Measurements from ENCODE around the gene CABYR.

The CABYR gene

GRCh38 chr18:24190590-24190989 is 51.7 kb downstream of the CABYR start:
- Histone ChIP-seq H3K23ac (ENCODE audit: low read depth, low read length, poor library complexity) (no peak overlapping the region), H3K4ac (ENCODE audit: low read length) (no peak overlapping the region), H3K9ac (ENCODE audit: low read depth, low read length, poor library complexity) (no peak overlapping the region), H2BK120ac (ENCODE audit: low read depth, low read length) (no peak overlapping the region), H2BK15ac (ENCODE audit: low read length) (no peak overlapping the region), H4K8ac (ENCODE audit: low read depth, low read length) (no peak overlapping the region), H3K14ac (ENCODE audit: low read length) (no peak overlapping the region), H2AK5ac (ENCODE audit: low read depth, low read length) (no peak overlapping the region), H3K9me3 (replicated peaks in 1 of 2; ENCODE audit: control insufficient read depth in 2 of 2, insufficient read depth in 1 of 2, low read depth in 1 of 2, low read length in 2 of 2) (no peaks in the 10 kb centered on the region), H3K36me3 (replicated peaks in 1 of 2; ENCODE audit: control insufficient read depth in 2 of 2, insufficient read depth in 2 of 2, low read length in 2 of 2) (peaks cover 0 to 18% of the 10 kb centered on the region in 2 donors), H3K4me2 (ENCODE audit: insufficient read depth, low read length, poor library complexity, severe bottlenecking) (no peak overlapping the region), H3K79me1 (ENCODE audit: low read depth, low read length) (no peaks in the 10 kb centered on the region), H3K27me3 (ENCODE audit: control insufficient read depth in 3 of 3, insufficient read depth in 3 of 3, low read depth in 1 of 3, low read length in 3 of 3) (no peaks in the 10 kb centered on the region), H2AFZ (ENCODE audit: low read length) (no peak overlapping the region), H3K18ac (ENCODE audit: low read length) (no peak overlapping the region), H2BK5ac (ENCODE audit: low read length) (no peak overlapping the region), H3K27ac (replicated peaks; ENCODE audit: low read length) (no peak overlapping the region), H4K91ac (ENCODE audit: low read depth, low read length, poor library complexity) (no peak overlapping the region), H2BK12ac (ENCODE audit: low read length) (no peak overlapping the region), H3K4me1 (ENCODE audit: control insufficient read depth in 2 of 2, insufficient read depth in 1 of 2, low read depth in 1 of 2, low read length in 2 of 2) (peaks cover 3 to 13% of the 10 kb centered on the region in 2 donors), H3K4me3 (ENCODE audit: low read length in 2 of 2) (no peak overlapping the region)
- no CpG with 5 or more reads among the region's 2 CpGs for WGBS, 2 donors (ENCODE audit: extremely low coverage in 2 of 2, insufficient read length in 2 of 2, insufficient replicate concordance in 1 of 2)
- DNase-seq (ENCODE audit: low spot score) = no peak

- H2BK15ac ChIP-seq (ENCODE audit: low read length) = no peak overlapping the region
- H4K8ac ChIP-seq (ENCODE audit: low read depth, low read length) = no peak overlapping the region
- DNase-seq (ENCODE audit: low spot score) = no peak
- peaks cover 0 to 29% of the 10 kb centered on the region in 2 donors for H3K36me3 ChIP-seq (replicated peaks in 1 of 2; ENCODE audit: control insufficient read depth in 2 of 2, insufficient read depth in 2 of 2, low read length in 2 of 2)
- no CpG with 5 or more reads among the region's 9 CpGs for WGBS, 2 donors (ENCODE audit: extremely low coverage in 2 of 2, insufficient read length in 2 of 2, insufficient replicate concordance in 1 of 2)
- no peak overlapping the region for H3K23ac ChIP-seq (ENCODE audit: low read depth, low read length, poor library complexity)
- H3K9ac ChIP-seq (ENCODE audit: low read depth, low read length, poor library complexity) = no peak overlapping the region
- H3K14ac ChIP-seq (ENCODE audit: low read length) = no peak overlapping the region
- H3K79me1 ChIP-seq (ENCODE audit: low read depth, low read length) = no peaks in the 10 kb centered on the region
- H2AK5ac ChIP-seq (ENCODE audit: low read depth, low read length) = no peak overlapping the region
- no peaks in the 10 kb centered on the region for H3K27me3 ChIP-seq (ENCODE audit: control insufficient read depth in 3 of 3, insufficient read depth in 3 of 3, low read depth in 1 of 3, low read length in 3 of 3)
- H3K4me1 ChIP-seq (ENCODE audit: control insufficient read depth in 2 of 2, insufficient read depth in 1 of 2, low read depth in 1 of 2, low read length in 2 of 2) = peaks cover 0 to 3% of the 10 kb centered on the region in 2 donors
- H2BK120ac ChIP-seq (ENCODE audit: low read depth, low read length) = no peak overlapping the region
- no peak overlapping the region for H3K4me2 ChIP-seq (ENCODE audit: insufficient read depth, low read length, poor library complexity, severe bottlenecking)
- no peak overlapping the region for H2AFZ ChIP-seq (ENCODE audit: low read length)
- no peak overlapping the region for H4K91ac ChIP-seq (ENCODE audit: low read depth, low read length, poor library complexity)
- H3K4ac ChIP-seq (ENCODE audit: low read length) = no peak overlapping the region
- no peaks in the 10 kb centered on the region for H3K9me3 ChIP-seq (replicated peaks in 1 of 2; ENCODE audit: control insufficient read depth in 2 of 2, insufficient read depth in 1 of 2, low read depth in 1 of 2, low read length in 2 of 2)
- H3K18ac ChIP-seq (ENCODE audit: low read length) = no peak overlapping the region
- no peak overlapping the region for H2BK5ac ChIP-seq (ENCODE audit: low read length)
- no peak overlapping the region for H2BK12ac ChIP-seq (ENCODE audit: low read length)
- H3K4me3 ChIP-seq (ENCODE audit: low read length in 2 of 2) = no peak overlapping the region
- no peak overlapping the region for H3K27ac ChIP-seq (replicated peaks; ENCODE audit: low read length)
Measured at GRCh38 chr18:24195296-24196053, 56.6 kb downstream of the CABYR start.

GRCh38 chr18:24196764-24197163 is 57.9 kb downstream of the CABYR start:
- no peaks in the 10 kb centered on the region for H3K79me1 ChIP-seq (ENCODE audit: low read depth, low read length)
- H2BK12ac ChIP-seq (ENCODE audit: low read length) = no peak overlapping the region
- no peak overlapping the region for H3K4ac ChIP-seq (ENCODE audit: low read length)
- H3K9me3 ChIP-seq (replicated peaks in 1 of 2; ENCODE audit: control insufficient read depth in 2 of 2, insufficient read depth in 1 of 2, low read depth in 1 of 2, low read length in 2 of 2) = no peaks in the 10 kb centered on the region
- DNase-seq (ENCODE audit: low spot score) = no peak
- no peak overlapping the region for H3K14ac ChIP-seq (ENCODE audit: low read length)
- H2BK5ac ChIP-seq (ENCODE audit: low read length) = no peak overlapping the region
- H3K4me1 ChIP-seq (ENCODE audit: control insufficient read depth in 2 of 2, insufficient read depth in 1 of 2, low read depth in 1 of 2, low read length in 2 of 2) = peaks cover 2 to 3% of the 10 kb centered on the region in 2 donors
- H2AK5ac ChIP-seq (ENCODE audit: low read depth, low read length) = no peak overlapping the region
- no peak overlapping the region for H3K27ac ChIP-seq (replicated peaks; ENCODE audit: low read length)
- H3K9ac ChIP-seq (ENCODE audit: low read depth, low read length, poor library complexity) = no peak overlapping the region
- H2BK15ac ChIP-seq (ENCODE audit: low read length) = no peak overlapping the region
- no peak overlapping the region for H3K4me3 ChIP-seq (ENCODE audit: low read length in 2 of 2)
- peaks cover 0 to 29% of the 10 kb centered on the region in 2 donors for H3K36me3 ChIP-seq (replicated peaks in 1 of 2; ENCODE audit: control insufficient read depth in 2 of 2, insufficient read depth in 2 of 2, low read length in 2 of 2)
- H4K91ac ChIP-seq (ENCODE audit: low read depth, low read length, poor library complexity) = no peak overlapping the region
- no peak overlapping the region for H2BK120ac ChIP-seq (ENCODE audit: low read depth, low read length)
- WGBS, 2 donors (ENCODE audit: extremely low coverage in 2 of 2, insufficient read length in 2 of 2, insufficient replicate concordance in 1 of 2) = no CpG with 5 or more reads among the region's 4 CpGs
- H3K27me3 ChIP-seq (ENCODE audit: control insufficient read depth in 3 of 3, insufficient read depth in 3 of 3, low read depth in 1 of 3, low read length in 3 of 3) = no peaks in the 10 kb centered on the region
- H3K18ac ChIP-seq (ENCODE audit: low read length) = no peak overlapping the region
- no peak overlapping the region for H2AFZ ChIP-seq (ENCODE audit: low read length)
- no peak overlapping the region for H3K23ac ChIP-seq (ENCODE audit: low read depth, low read length, poor library complexity)
- H4K8ac ChIP-seq (ENCODE audit: low read depth, low read length) = no peak overlapping the region
- H3K4me2 ChIP-seq (ENCODE audit: insufficient read depth, low read length, poor library complexity, severe bottlenecking) = no peak overlapping the region

DNA sequence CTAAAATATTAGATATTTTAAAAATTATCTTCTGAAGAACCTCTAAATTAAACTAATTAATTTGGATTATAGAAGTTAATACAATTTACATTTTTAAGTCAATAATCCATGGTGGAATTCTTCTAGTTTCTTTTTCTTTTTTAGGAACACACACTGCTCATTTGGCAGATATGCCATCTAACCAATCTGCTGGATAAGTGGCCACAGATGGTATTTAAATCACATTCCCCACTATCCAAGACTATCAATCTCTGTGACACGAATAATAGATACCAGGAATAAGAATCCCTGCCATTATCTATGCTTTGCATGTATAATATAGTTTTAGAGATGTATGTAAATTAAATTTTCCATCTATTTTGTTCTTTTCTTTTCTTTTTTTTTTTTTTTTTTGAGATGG is 58.5 kb downstream of the CABYR start:
- Histone ChIP-seq H3K4me1 (ENCODE audit: control insufficient read depth in 2 of 2, insufficient read depth in 1 of 2, low read depth in 1 of 2, low read length in 2 of 2) (peaks cover 0 to 8% of the 10 kb centered on the region in 2 donors), H3K9ac (ENCODE audit: low read depth, low read length, poor library complexity) (no peak overlapping the region), H3K4me3 (ENCODE audit: low read length in 2 of 2) (no peak overlapping the region), H3K9me3 (replicated peaks in 1 of 2; ENCODE audit: control insufficient read depth in 2 of 2, insufficient read depth in 1 of 2, low read depth in 1 of 2, low read length in 2 of 2) (no peaks in the 10 kb centered on the region), H4K8ac (ENCODE audit: low read depth, low read length) (no peak overlapping the region), H3K4ac (ENCODE audit: low read length) (no peak overlapping the region), H3K79me1 (ENCODE audit: low read depth, low read length) (no peaks in the 10 kb centered on the region), H3K14ac (ENCODE audit: low read length) (no peak overlapping the region), H3K27me3 (ENCODE audit: control insufficient read depth in 3 of 3, insufficient read depth in 3 of 3, low read depth in 1 of 3, low read length in 3 of 3) (no peaks in the 10 kb centered on the region), H2BK5ac (ENCODE audit: low read length) (no peak overlapping the region), H2AFZ (ENCODE audit: low read length) (no peak overlapping the region), H2AK5ac (ENCODE audit: low read depth, low read length) (no peak overlapping the region), H4K91ac (ENCODE audit: low read depth, low read length, poor library complexity) (no peak overlapping the region), H2BK15ac (ENCODE audit: low read length) (no peak overlapping the region), H2BK12ac (ENCODE audit: low read length) (no peak overlapping the region), H3K27ac (replicated peaks; ENCODE audit: low read length) (no peak overlapping the region), H2BK120ac (ENCODE audit: low read depth, low read length) (no peak overlapping the region), H3K23ac (ENCODE audit: low read depth, low read length, poor library complexity) (no peak overlapping the region), H3K18ac (ENCODE audit: low read length) (no peak overlapping the region), H3K4me2 (ENCODE audit: insufficient read depth, low read length, poor library complexity, severe bottlenecking) (no peak overlapping the region), H3K36me3 (replicated peaks in 1 of 2; ENCODE audit: control insufficient read depth in 2 of 2, insufficient read depth in 2 of 2, low read length in 2 of 2) (peaks cover 0 to 29% of the 10 kb centered on the region in 2 donors)
- DNase-seq (ENCODE audit: low spot score) = no peak
- WGBS, 2 donors (ENCODE audit: extremely low coverage in 2 of 2, insufficient read length in 2 of 2, insufficient replicate concordance in 1 of 2) = no CpG with 5 or more reads among the region's 1 CpG

Measured in neuronal stem cell (in vitro differentiated cells).